ENCODE results near the gene TAAR8.

The TAAR8 gene

GRCh38 chr6:132566404-132566803, 13.9 kb downstream of the TAAR8 start:
- no peak for ATAC-seq
- TF ChIP-seq ISL1 (CRISPR knock-in tag; IDR thresholded peaks at IDR 0.05), result no peak
- no peak for TF ChIP-seq RARB (CRISPR knock-in tag; IDR thresholded peaks at IDR 0.05)
- TF ChIP-seq CREB5 (CRISPR knock-in tag; IDR thresholded peaks at IDR 0.05; ENCODE audit: low read depth), result no peak

- no peak for ATAC-seq
- TF ChIP-seq ISL1 (CRISPR knock-in tag; IDR thresholded peaks at IDR 0.05), result no peak
These were observed 15.1 kb downstream of the TAAR8 start for GRCh38 chr6:132567566-132567965.

- TF ChIP-seq ZC3H10 (CRISPR knock-in tag; IDR thresholded peaks at IDR 0.05), result no peak
- no peak for ATAC-seq
These were observed 16.1 kb downstream of the TAAR8 start for GRCh38 chr6:132568611-132569010.

- no peak for TF ChIP-seq ZNF70 (CRISPR knock-in tag; IDR thresholded peaks at IDR 0.05)
- no peak for ATAC-seq
These were observed 16.7 kb downstream of the TAAR8 start for GRCh38 chr6:132569170-132569569.

GRCh38 chr6:132570221-132570777, 17.8 kb downstream of the TAAR8 start, which contains the start of gene TAAR6:
Gene TAAR6, plus strand, starts transcription at chr6:132570322. Its CDS starts 0 bp downstream, at chr6:132570322.
- TF ChIP-seq ESRRG (CRISPR knock-in tag; IDR thresholded peaks at IDR 0.05), result no peak
- TF ChIP-seq ARNTL (CRISPR knock-in tag; IDR thresholded peaks at IDR 0.05; ENCODE audit: borderline replicate concordance, low read depth), result no peak
- TF ChIP-seq ZFP3 (CRISPR knock-in tag; IDR thresholded peaks at IDR 0.05), result no peak
- TF ChIP-seq RARB (CRISPR knock-in tag; IDR thresholded peaks at IDR 0.05), result no peak
- TF ChIP-seq ZFP30 (CRISPR knock-in tag; IDR thresholded peaks at IDR 0.05), result no peak
- TF ChIP-seq ZNF8 (CRISPR knock-in tag; IDR thresholded peaks at IDR 0.05), result no peak
- no peak for TF ChIP-seq PATZ1 (CRISPR knock-in tag; IDR thresholded peaks at IDR 0.05; ENCODE audit: borderline replicate concordance)
- TF ChIP-seq BACH2 (CRISPR knock-in tag; IDR thresholded peaks at IDR 0.05; ENCODE audit: borderline replicate concordance), result no peak
- no peak for TF ChIP-seq PPARA (CRISPR knock-in tag; IDR thresholded peaks at IDR 0.05; ENCODE audit: borderline replicate concordance)
- TF ChIP-seq TOX (CRISPR knock-in tag; IDR thresholded peaks at IDR 0.05; ENCODE audit: borderline replicate concordance), result no peak
- TF ChIP-seq ISL1 (CRISPR knock-in tag; IDR thresholded peaks at IDR 0.05), result no peak
- TF ChIP-seq, protein P1, sequence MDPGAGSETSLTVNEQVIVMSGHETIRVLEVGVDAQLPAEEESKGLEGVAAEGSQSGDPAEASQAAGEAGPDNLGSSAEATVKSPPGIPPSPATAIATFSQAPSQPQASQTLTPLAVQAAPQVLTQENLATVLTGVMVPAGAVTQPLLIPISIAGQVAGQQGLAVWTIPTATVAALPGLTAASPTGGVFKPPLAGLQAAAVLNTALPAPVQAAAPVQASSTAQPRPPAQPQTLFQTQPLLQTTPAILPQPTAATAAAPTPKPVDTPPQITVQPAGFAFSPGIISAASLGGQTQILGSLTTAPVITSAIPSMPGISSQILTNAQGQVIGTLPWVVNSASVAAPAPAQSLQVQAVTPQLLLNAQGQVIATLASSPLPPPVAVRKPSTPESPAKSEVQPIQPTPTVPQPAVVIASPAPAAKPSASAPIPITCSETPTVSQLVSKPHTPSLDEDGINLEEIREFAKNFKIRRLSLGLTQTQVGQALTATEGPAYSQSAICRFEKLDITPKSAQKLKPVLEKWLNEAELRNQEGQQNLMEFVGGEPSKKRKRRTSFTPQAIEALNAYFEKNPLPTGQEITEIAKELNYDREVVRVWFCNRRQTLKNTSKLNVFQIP (CRISPR knock-in tag; IDR thresholded peaks at IDR 0.05; ENCODE audit: borderline replicate concordance, low read depth), result no peak
- TF ChIP-seq CSDC2 (CRISPR knock-in tag; IDR thresholded peaks at IDR 0.05), result no peak
- TF ChIP-seq ZC3H10 (CRISPR knock-in tag; IDR thresholded peaks at IDR 0.05), result no peak
- ATAC-seq, result no peak

DNA sequence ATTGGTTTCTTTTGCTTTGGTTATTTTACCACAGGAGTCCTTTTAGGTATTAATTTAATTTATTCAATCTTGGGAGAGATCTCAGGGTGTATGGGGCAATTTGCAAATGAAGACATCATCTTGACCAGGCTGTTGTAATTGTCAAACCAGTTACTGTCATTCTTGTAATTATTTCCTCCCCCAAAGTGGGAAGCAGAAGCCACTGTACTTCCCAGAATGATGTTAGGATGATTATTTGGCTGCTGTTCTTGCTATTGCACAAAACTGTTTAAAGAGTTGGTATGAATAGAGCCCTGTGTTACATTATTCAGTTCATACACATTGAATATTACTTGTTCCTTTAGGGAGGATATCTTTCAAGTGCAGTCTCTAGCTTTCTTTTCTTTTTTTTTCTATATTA, 19.3 kb downstream of the TAAR8 start:
- no peak for ATAC-seq
- TF ChIP-seq BACH2 (CRISPR knock-in tag; IDR thresholded peaks at IDR 0.05; ENCODE audit: borderline replicate concordance) (no peak), ZNF70 (CRISPR knock-in tag; IDR thresholded peaks at IDR 0.05) (no peak), ESRRG (CRISPR knock-in tag; IDR thresholded peaks at IDR 0.05) (no peak), ZFP3 (CRISPR knock-in tag; IDR thresholded peaks at IDR 0.05) (no peak), SNAI2 (CRISPR knock-in tag; IDR thresholded peaks at IDR 0.05) (no peak), CSDC2 (CRISPR knock-in tag; IDR thresholded peaks at IDR 0.05) (no peak), ZC3H10 (CRISPR knock-in tag; IDR thresholded peaks at IDR 0.05) (no peak), ZNF8 (CRISPR knock-in tag; IDR thresholded peaks at IDR 0.05) (no peak), TOX (CRISPR knock-in tag; IDR thresholded peaks at IDR 0.05; ENCODE audit: borderline replicate concordance) (no peak)
- TF ChIP-seq, protein P2, sequence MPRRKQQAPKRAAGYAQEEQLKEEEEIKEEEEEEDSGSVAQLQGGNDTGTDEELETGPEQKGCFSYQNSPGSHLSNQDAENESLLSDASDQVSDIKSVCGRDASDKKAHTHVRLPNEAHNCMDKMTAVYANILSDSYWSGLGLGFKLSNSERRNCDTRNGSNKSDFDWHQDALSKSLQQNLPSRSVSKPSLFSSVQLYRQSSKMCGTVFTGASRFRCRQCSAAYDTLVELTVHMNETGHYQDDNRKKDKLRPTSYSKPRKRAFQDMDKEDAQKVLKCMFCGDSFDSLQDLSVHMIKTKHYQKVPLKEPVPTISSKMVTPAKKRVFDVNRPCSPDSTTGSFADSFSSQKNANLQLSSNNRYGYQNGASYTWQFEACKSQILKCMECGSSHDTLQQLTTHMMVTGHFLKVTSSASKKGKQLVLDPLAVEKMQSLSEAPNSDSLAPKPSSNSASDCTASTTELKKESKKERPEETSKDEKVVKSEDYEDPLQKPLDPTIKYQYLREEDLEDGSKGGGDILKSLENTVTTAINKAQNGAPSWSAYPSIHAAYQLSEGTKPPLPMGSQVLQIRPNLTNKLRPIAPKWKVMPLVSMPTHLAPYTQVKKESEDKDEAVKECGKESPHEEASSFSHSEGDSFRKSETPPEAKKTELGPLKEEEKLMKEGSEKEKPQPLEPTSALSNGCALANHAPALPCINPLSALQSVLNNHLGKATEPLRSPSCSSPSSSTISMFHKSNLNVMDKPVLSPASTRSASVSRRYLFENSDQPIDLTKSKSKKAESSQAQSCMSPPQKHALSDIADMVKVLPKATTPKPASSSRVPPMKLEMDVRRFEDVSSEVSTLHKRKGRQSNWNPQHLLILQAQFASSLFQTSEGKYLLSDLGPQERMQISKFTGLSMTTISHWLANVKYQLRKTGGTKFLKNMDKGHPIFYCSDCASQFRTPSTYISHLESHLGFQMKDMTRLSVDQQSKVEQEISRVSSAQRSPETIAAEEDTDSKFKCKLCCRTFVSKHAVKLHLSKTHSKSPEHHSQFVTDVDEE (CRISPR knock-in tag; IDR thresholded peaks at IDR 0.05), result no peak
- TF ChIP-seq, protein P1 (CRISPR knock-in tag; IDR thresholded peaks at IDR 0.05; ENCODE audit: borderline replicate concordance, low read depth), result no peak
